HG02852 (cell line): ENCODE results near the gene ZDHHC16.
"Not testable (repeated sequence)": the region's sequence is repeated elsewhere in the genome, so short reads cannot be mapped to it uniquely, and the experiment has no call there.

ENCODE experiments used
- ATAC-seq: cut with Tn5 transposase; IDR thresholded peaks from one replicate; pipeline ENCODE4 v1.9.1; 2021; ENCODE audit warnings: mild to moderate bottlenecking, moderate library complexity; ENCODE audit not compliant: unreplicated experiment

The ZDHHC16 gene

DNA sequence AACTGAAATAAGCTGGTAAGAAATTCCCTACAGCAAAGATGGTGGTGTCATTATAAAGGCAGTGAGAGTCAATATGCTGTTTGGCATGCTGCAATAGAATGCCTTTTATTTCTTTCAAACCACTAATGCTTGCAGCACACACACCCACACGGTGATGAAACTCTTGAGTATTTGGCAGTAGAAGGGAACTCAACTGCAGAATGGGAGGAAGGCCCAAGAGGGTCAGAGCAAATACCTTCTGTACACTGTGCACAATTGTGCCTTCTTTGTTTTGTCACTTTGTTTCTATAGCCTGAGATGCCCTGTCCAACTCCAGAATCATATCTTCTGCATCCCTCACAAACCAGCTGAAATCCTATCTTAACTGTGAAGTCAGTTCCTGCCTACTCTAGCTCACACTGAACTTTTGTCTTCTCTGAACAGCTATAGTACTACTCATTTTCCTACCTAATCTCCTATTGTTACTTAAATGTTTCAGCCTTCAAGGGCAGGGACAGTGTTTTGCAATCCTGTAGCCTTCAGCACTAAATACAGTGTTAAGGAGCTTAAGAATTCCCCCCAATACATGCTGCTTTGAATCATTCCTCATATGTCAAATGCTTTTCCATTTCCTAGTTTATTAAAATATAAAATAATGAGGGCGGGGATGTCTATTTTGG is 30.1 kb downstream of the ZDHHC16 start:
- ATAC-seq, result no peak

- not testable (repeated sequence) for ATAC-seq
These were observed 33.4 kb downstream of the ZDHHC16 start for GRCh38 chr10:97479410-97479809.

GRCh38 chr10:97479939-97480338 is 34.0 kb downstream of the ZDHHC16 start:
- no peak for ATAC-seq

DNA sequence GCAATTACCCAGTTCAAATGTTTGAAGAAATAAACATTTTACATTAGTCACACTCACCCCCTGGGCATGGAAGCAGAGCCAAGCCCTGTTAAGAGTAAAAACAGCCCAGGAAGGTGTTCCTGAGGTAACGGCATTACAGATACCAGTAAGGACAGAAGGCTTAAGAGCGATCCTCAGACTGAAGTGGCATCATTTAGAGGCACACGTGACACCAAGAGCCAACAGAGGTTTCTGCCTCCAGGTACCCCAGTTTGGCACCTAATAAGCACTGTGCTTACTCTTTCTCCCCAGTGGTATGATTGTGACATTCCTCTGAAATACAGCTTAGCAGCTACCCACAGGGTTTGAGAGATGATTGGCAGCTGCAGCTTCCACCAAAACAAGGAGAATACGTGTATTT is 35.1 kb downstream of the ZDHHC16 start:
- ATAC-seq, result no peak

- ATAC-seq, result no peak
These were observed 36.4 kb downstream of the ZDHHC16 start for GRCh38 chr10:97482381-97482780.

DNA sequence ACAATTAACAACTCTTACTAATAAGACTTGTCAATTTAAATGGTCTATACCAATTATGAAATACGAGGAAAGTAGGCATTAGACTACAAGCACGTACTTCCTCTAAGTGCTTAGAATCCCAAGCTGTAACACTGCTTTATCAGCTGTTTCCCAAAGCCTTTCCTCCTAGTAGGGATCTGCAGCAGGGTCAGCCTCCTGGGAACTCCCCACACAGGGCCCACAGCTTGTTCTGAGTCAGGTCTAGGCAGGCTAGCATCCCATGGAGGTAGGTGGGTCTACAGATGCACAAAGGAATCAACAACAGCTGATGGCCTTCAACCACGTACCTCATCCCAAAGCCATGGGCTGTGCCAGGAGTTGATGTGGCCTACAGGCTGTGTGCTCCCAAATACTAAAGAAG is 37.5 kb downstream of the ZDHHC16 start:
- ATAC-seq, result no peak

- no peak for ATAC-seq
These were observed 37.9 kb downstream of the ZDHHC16 start for GRCh38 chr10:97483921-97484320.

- ATAC-seq, result no peak
These were observed 39.8 kb downstream of the ZDHHC16 start for GRCh38 chr10:97485647-97486281.

DNA sequence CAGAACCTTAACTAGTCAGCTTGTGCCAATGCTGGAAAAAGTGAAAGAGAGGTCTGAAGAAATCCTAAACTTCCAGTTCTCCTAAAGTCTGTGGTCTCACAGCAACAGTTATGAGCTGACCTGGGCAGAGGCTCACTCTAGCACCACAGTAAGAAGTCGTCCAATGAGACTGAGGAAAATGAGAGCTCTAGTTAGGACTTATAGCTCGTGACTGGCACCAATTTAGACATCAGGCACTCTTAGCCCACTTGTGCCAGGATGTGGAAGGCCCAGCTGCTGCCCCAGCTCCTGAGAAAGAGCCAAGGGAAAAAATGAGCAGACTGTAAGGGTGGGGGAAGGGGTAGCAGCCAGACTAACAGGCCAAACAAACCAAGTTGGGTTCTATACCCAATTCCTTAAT is 44.6 kb downstream of the ZDHHC16 start:
- no peak for ATAC-seq

- ATAC-seq, result no peak
These were observed 48.2 kb downstream of the ZDHHC16 start for GRCh38 chr10:97494151-97494550.

DNA sequence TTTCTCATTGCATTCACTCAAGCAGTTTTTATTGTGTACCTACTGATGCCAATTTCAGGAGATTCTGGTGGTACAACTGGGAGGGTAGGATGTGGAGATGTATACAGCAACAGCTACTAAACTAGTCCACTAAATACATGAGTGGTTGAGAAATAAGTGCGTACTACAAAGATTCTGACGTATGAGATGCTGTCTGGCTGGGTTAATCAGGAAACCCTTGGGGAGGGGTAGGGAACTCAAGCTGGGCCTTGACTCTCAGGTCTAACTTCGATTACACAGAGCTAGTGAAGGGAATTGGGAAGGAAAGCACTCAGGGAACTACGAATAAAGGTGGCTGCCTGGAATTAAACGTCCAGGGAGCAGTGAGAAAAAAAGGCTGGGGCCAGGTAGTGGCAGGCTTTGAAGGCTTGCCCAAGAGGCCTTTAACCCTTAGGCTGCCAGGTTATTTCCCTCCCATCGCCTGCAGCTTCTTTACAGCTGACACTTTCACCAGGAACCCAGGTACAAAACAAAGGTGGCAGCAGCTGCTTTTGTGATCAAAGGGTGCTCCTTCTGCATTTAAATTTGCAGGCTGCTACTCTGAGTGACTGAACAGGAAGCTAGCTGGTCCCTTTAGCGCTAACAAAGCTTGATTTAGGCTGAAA is 49.0 kb downstream of the ZDHHC16 start:
- no peak for ATAC-seq

DNA sequence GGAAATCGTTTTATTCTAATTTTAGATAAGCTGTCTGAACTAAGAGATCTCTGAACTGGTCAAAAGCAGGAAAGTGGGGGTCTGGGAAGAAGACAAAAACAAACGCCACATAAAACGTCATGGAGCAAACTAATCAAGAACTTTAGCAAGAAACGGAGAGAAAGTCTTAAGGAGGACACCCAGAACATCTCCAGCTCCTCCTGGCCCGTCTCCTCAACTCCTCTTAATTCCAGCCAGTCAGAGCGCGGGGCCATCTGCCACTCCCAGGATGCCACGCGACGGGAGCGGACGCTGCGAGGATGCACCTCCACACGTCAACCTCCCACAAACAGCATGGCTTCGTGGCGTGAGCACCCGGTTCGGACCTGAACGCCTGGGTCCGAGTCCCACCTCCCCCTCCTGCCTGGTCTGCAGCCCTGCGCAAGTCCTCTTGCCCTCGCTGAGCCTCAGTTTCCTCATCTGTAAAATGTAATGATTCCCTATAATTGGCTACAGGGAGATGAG is 51.6 kb downstream of the ZDHHC16 start:
- ATAC-seq, result peak; percentile 27

GRCh38 chr10:97498076-97498840 is 52.3 kb downstream of the ZDHHC16 start, which contains the start of gene MMS19:
TSS of gene MMS19 (minus strand) at chr10:97498422. CDS start at chr10:97498384, 38 bp downstream.
- peak; percentile 94 for ATAC-seq

DNA sequence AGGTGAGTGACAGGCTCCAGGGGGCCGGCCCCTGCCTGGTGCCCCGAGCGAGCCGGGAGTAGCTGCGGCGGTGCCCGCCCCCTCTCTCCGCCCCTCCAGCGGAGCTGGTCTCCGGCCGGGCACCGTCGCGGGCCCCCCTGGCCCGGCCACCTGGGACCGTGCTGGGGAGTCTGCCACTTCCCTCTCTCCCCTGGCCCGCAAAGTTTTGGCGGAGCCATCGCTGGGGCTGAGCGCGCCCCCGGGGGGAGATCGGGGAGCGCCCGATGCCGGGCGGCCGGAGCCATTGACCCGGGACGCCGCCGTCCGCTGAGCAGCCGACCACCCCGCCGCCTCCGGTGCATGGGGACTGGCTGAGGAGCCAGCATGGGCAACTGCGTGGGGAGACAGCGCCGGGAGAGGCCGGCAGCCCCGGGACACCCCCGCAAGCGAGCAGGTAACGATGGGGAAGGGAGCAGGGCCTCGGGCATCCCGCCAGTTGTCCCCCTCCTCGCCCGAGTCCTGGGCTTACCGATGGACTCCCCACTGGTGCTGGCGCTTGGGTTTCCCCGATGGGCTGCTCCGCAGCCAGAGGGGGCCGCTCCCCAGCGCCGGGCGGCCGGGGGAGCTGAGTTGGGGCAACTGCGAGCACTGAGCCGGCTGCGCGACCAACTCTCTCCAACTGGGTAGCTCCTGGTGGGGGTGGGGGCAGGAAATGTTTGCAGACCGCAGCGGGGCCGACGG is 53.0 kb downstream of the ZDHHC16 start, which contains the start of gene UBTD1:
Gene UBTD1, plus strand, starts transcription at position 84 of the 720 bp plus-strand sequence. Its CDS starts 280 bp downstream, at position 364.
- peak; percentile 0 for ATAC-seq

GRCh38 chr10:97499561-97500296 is 53.8 kb downstream of the ZDHHC16 start:
- ATAC-seq, result no peak

DNA sequence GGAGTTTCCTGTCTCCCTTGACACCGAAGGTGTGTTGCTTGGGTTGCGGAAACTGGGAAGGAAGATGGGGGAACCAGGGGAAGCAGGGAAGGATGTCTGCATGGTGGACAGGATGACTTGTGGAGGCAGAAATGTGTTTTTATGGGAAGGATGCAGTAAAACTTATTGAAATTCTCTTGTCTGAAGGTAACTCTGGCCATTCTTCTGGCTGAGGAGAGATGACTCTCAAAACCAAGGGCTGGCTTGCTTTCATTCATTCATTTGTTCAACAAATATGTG is 54.3 kb downstream of the ZDHHC16 start:
- ATAC-seq, result no peak

DNA sequence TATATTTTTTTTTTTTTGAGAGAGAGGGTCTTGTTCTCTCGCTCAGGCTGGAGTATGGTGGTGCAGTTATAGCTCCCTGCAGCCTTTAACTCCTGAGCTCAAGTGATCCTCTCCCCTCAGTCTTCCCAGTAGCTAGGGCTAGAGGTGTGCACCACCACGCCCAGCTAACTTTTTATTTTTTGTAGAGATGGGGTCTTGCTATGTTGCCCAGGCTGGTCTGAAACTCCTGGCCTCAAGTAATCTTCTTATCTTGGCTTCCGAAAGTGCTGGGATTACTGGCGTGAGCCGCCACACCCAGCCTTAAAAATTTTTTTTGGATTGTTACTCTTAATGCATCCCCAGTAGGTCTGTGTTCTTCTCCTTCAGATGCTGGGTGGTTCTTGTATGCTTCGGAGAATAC is 56.9 kb downstream of the ZDHHC16 start:
- ATAC-seq, result no peak

DNA sequence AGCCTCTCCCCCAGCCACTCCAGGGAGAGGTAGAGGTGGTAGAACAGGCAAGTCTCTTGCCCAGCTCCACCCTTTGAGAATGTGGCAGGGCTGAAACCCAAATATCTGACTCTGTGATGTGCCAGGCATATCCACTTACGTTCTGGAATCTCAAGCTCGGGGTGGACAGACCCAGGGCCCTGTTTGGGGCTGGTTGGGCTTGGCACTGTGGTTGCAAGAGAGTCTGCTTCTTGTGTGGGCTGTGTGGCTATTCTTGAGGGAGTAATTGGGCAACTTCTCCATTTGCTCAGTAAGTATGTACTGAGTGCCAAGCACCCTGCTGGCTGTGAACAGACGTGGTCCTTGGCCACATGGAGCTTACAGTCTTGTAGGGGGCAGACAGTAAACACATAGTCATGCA is 57.4 kb downstream of the ZDHHC16 start:
- no peak for ATAC-seq

DNA sequence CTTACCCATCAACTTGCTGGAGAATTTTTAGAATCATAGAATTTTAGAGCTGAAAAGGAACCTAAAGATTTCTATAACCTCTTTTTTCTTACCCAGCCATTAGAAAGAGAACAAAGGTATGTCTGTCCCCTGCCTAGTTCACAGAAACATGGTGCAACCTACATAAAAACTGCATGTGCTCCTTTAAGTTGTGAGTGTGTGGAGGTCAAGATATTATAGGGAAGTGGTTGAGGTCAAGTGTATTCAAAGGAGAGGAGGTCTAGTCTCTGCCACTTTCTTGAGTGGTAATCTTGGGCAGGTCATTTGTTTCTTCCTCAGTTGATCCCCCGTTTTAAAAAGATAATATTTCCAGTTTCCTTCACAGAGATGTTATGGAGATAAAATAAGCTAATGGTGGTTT is 59.2 kb downstream of the ZDHHC16 start:
- no peak for ATAC-seq
